Astrocyte of the cerebellum (primary cell): ENCODE data around the gene PDE6G.

Experiments
- DNase-seq: peaks from one replicate; pipeline ENCODE4 v3.0.0-alpha.2; 2011; ENCODE audit warnings: low read depth
- H3K4me3 ChIP-seq: 2 replicates; pipeline ENCODE4 v1.5.1; 2011; ENCODE audit warnings: mild to moderate bottlenecking, low read depth, low read length, moderate library complexity
- in situ Hi-C: cut with HindIII; loops from 2 replicates; pipeline ENCODE4 v1.10.0; 2017; ENCODE audit warnings: low sequenced_read_pairs
- TF ChIP-seq, protein P1 (sequence below): IDR thresholded peaks from 2 replicates; pipeline ENCODE4 v1.5.1; 2012; ENCODE audit warnings: low read length, low read depth, moderate library complexity, mild to moderate bottlenecking; ENCODE audit errors: missing control alignments

The PDE6G gene

DNA sequence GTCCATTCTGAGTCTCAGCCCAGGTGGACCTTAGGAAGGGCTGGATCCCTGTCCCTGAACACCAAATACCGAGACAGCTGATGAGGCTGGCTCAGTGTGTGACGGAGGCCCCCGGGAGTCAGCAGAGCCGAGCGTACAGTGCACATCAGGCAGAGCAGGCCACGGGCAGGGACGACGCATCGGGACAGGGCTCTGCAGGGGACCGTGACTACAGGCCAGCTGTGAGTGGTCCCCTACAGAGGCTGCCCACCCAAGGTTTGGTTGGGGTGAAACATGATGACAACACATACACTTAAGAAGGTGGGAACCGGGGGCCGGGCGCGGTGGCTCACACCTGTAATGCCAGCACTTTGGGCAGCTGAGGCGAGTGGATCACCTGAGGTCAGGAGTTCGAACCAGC, 16.6 kb upstream of the PDE6G start:
- in situ Hi-C loops: no loop called here
- TF ChIP-seq, protein P1, sequence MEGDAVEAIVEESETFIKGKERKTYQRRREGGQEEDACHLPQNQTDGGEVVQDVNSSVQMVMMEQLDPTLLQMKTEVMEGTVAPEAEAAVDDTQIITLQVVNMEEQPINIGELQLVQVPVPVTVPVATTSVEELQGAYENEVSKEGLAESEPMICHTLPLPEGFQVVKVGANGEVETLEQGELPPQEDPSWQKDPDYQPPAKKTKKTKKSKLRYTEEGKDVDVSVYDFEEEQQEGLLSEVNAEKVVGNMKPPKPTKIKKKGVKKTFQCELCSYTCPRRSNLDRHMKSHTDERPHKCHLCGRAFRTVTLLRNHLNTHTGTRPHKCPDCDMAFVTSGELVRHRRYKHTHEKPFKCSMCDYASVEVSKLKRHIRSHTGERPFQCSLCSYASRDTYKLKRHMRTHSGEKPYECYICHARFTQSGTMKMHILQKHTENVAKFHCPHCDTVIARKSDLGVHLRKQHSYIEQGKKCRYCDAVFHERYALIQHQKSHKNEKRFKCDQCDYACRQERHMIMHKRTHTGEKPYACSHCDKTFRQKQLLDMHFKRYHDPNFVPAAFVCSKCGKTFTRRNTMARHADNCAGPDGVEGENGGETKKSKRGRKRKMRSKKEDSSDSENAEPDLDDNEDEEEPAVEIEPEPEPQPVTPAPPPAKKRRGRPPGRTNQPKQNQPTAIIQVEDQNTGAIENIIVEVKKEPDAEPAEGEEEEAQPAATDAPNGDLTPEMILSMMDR: no peak
- no peak overlapping the region for H3K4me3 ChIP-seq
- DNase-seq: no peak

DNA sequence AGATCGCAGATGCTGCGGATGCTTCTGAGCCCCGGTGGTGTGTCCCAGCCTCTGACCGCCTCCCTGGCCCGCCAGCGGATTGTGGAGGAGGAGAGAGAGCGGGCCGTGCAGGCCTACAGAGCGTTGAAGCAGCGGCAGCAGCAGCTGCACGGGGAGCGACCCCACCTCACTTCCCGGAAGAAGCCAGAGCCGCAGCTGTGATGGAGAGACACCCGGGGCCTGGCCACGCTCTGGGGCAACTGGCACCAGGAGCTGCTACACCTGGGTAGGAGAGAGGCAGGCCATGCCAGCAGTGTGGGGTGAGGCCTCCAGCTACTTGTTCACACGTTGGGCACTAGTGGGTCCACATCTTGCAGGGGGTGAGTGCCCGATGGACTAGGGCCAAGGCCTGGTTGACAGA, 16.2 kb upstream of the PDE6G start:
- DNase-seq: no peak
- H3K4me3 ChIP-seq: no peak overlapping the region
- in situ Hi-C loops: no loop called here
- TF ChIP-seq, protein P1: no peak

DNA sequence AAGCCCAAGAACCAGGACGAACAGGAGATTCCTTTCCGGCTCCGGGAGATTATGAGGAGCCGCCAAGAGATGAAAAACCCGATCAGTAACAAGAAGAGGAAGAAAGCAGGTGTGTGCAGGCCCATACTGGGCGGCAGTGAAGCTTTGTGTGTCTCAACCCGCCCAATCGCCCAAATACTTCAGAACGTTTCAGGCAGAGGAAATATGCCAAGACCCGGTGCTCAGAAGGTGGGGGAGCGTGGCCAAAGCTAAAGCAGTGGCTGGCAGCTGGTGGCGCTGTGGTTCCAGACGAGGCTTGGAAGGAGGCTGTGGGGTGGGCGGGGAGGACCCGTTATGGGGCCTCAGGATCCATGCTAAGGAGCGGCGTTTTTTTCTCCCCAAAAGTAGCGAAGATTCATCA, 11.4 kb upstream of the PDE6G start:
- H3K4me3 ChIP-seq: peak overlapping the region; percentile 5
- no peak for DNase-seq
- in situ Hi-C loops: no loop called here
- TF ChIP-seq, protein P1: no peak

DNA sequence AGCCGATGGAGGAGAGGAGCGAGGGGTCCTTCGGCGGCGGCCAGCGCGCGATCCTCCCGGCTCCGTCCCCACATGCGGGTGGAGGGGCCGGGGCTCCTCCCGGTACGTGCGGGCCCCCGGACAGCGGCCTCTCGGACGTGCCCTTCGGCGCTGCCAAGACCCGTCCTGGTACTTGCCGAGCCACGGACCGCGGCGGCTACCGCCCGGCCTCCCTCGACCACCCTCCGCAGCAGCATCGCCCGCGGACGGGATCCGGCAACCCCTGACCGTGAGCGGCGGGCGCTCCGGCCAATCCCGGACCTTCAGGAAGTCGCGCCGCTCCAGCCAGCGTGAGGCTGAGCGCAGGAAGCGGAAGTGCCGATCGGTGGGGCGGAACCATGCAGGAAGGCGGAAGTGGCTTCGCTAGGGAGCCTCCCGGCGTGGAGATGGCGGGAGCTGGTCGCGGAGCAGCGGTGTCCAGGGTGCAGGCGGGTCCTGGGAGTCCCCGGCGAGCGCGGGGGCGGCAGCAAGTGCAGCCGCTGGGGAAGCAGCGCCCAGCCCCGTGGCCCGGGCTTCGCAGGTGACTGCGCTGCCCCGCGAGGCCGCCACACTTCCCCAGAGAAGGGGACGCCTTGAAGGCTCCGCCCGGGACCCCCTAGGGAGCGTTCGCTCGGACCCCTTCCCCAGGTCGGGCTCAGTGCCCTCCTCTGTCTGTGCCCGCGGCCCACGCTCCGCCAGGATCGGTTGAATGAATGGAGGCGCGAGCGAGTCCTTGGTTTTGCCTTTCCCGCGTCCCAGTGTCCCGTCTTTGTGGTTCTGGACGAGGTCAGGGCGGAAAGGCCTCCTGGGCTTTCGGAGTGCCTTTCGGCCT, 10.2 kb upstream of the PDE6G start, which contains the start of the genes CCDC137 and OXLD1:
CCDC137 (plus strand) TSS at position 396 of the 850 bp plus-strand sequence; CDS start at position 426, 30 bp downstream.
OXLD1 (minus strand) TSS at position 264 of the 850 bp plus-strand sequence; CDS start at position 236, 28 bp downstream.
- H3K4me3 ChIP-seq: peak within 1 kb of the TSS; percentile 96
- TF ChIP-seq, protein P1: no peak
- in situ Hi-C loops: no loop called here
- DNase-seq: peak; percentile 90

DNA sequence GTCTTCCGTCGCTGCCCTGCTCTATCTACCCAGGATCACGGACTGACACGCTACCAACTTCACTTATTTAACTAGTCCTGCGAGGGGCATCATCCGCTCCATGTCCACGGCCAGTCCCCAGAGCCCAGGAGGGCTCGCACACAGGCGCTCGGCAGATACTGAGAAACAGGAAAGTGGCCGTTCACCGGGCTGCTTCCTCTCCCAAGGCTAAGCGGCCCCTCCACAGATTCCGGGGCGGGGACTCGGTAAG, 9.7 kb upstream of the PDE6G start:
- TF ChIP-seq, protein P1: no peak
- H3K4me3 ChIP-seq: peak overlapping the region; percentile 96
- DNase-seq: no peak
- in situ Hi-C loops: no loop called here

DNA sequence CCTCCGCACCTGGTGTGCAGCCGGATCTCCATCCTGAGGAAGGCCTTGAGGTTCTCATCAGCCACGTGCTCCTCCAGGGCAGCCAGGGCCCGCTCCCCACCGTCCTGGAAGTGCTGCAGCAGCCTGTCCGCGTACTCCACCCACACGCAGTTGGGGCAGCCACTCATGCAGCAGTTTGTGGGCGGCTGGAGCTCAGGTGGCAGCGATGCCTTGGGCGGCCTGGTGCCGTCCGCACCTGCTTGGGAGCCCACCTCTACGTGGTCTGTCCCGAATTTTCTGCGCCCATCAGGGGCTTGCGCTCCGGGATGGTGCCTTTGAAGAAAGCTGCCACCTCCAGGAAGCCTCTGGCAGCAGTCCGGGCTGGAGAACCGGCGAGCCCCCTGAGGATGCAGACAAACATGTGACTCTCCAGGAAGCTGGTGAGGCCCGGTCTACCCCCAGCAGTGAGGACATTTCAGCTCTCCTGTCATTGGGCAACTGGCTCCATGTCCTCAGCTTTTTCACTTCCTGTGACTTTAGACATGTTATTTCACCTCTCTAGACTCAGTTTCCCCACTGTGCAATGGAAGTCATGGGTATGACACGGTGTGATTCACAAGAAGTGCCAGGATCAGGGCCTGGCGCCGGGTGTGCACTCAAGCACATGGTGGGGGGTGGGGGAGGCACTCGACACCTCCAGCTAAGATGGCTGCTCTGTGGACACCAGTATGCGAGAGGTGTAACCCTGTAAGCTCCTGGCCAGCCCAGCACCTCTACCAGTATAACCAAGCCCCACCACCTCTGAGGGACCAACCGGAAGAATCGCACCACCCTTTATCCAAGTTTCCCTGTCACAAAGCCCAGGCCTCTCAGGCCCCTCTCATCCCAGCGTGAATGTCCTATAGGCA, 9.1 kb upstream of the PDE6G start:
- in situ Hi-C loops: no loop called here
- H3K4me3 ChIP-seq: peak overlapping the region; percentile 96
- TF ChIP-seq, protein P1: no peak
- no peak for DNase-seq
